Smooth muscle cell (in vitro differentiated cells): ENCODE data around the gene TTLL11. TPM values are rescaled to one million over a fixed set of nuclear protein-coding genes. Genes with fewer than 3 reads are reported as not detected.
A peak's percentile ranks its signal among the peaks of the same experiment; 100 is the strongest.

ENCODE experiments used
- DNase-seq: peaks from one replicate; lab custom pipeline; 2025; ENCODE audit not compliant: unreplicated experiment; lab: John Stamatoyannopoulos, UW
- H2AFZ ChIP-seq: fragments of 200-600 bp; sonication (generic); 2 replicates; pipeline ENCODE4 v1.6.0; 2016; ENCODE audit warnings: antibody characterized with exemption, low read depth, mild to moderate bottlenecking
- H3F3A ChIP-seq: fragments of 200-600 bp; sonication (generic); 2 replicates; pipeline ENCODE4 v1.6.0; 2017; ENCODE audit warnings: antibody characterized with exemption, low read depth
- H3K27ac ChIP-seq: fragments of 200-600 bp; sonication (generic); 2 replicates; pipeline ENCODE4 v1.5.1; 2016; ENCODE audit warnings: low read depth, mild to moderate bottlenecking
- H3K27me3 ChIP-seq: fragments of 200-600 bp; sonication (generic); 2 replicates; pipeline ENCODE4 v1.6.1; 2016; ENCODE audit warnings: low read depth, mild to moderate bottlenecking
- H3K36me3 ChIP-seq: fragments of 200-600 bp; sonication (generic); 2 replicates; pipeline ENCODE4 v1.5.1; 2016; ENCODE audit warnings: low read depth
- H3K4me1 ChIP-seq: fragments of 200-600 bp; sonication (generic); 2 replicates; pipeline ENCODE4 v1.5.1; 2016; ENCODE audit warnings: low read depth
- H3K4me2 ChIP-seq: fragments of 200-600 bp; sonication (generic); 2 replicates; pipeline ENCODE4 v1.6.0; 2016; ENCODE audit warnings: mild to moderate bottlenecking
- H3K4me3 ChIP-seq: fragments of 200-600 bp; sonication (generic); 2 replicates; pipeline ENCODE4 v1.5.1; 2016; ENCODE audit warnings: mild to moderate bottlenecking
- H3K79me2 ChIP-seq: fragments of 200-600 bp; sonication (generic); 2 replicates; pipeline ENCODE4 v1.6.0; 2016; ENCODE audit warnings: low read depth, mild to moderate bottlenecking
- H3K9ac ChIP-seq: fragments of 200-600 bp; sonication (generic); 2 replicates; pipeline ENCODE4 v1.6.0; 2016; ENCODE audit warnings: low read depth
- H3K9me3 ChIP-seq: fragments of 200-600 bp; sonication (generic); replicated peaks from 2 replicates; pipeline ENCODE4 v1.5.1; 2016; ENCODE audit warnings: low read depth
- H4K20me1 ChIP-seq: fragments of 200-600 bp; sonication (generic); 2 replicates; pipeline ENCODE4 v1.6.0; 2016; ENCODE audit warnings: low read depth
- WGBS: methylation state at CpG from one replicate; pipeline ENCODE4 v1.1.7; 2016; ENCODE audit warnings: low lambda C conversion rate; 5-methylcytosine and 5-hydroxymethylcytosine counted together
- polyA plus RNA-seq: library from polyadenylated mRNA; unstranded; fragments of >200 nt; fragmentation: Nextera tagmentation; extraction: Ambion mirVana; gene quantifications from 2 replicates; pipeline ENCODE4 v1.2.1, GENCODE V29; 2016
- total RNA-seq: library from RNA; depleted of rRNA; stranded (reverse); fragments of >200 nt; gene quantifications from 2 replicates; pipeline ENCODE4 v1.2.3, GENCODE V29; 2014
- TF ChIP-seq, protein P1 (sequence below): fragments of 200-600 bp; sonication (generic); IDR thresholded peaks from 2 replicates; pipeline ENCODE4 v1.5.1; 2017; ENCODE audit warnings: borderline replicate concordance, mild to moderate bottlenecking, antibody characterized with exemption; ENCODE audit not compliant: insufficient read depth, poor library complexity, severe bottlenecking

The TTLL11 gene
- total and polyA plus RNA-seq, 2 experiments from 2014 or later, result 2.6 to 3.7 TPM

DNA sequence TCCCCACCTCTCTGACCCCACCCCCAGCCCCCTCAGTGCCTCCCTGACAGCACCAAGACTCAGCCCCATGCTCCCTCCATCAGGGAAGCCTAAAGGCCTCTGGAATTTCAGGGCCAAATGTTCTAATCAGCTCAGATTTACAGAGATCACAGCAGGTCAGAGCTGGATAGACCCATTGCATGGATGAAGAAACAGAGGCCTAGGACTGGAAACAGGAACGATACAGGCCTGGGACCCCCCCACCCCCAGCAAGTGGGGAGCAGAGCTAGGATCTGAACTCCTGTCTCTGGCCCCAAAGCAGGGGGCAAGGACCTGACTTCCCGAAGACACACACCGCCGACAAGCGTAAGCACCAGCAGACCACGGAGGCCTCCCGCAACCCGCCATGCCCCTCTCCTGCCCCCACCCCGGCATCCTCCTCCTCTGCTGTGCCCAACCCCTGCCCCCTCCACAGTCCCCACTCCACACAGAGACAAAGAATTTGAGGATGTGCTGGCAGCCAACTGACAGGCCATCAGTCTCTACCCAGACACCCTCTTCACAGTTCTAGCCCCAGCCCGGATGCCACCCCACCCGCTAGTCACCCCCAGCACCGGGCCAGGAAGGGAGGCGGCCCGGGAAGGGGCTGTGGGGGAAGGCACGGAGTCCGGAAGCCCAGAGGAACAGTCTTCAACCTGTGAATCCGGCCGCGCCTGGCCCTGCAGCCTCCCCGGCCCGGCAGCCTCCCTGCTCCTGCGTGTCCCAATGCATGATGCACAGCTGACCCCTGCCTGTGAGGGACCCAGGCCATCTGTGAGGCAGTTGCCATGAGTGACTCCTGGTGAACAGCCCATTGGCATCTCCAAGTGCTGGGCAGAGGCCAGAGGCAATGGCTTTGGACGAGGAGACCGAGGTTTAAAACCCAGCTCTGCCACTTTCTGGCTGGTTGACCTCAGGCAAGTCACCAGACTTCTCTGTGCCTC is 35.2 kb upstream of the TTLL11 start:
- WGBS, result 89% methylated on average over 18 of the region's 24 CpGs
- Histone ChIP-seq H3K9ac (no peak overlapping the region), H4K20me1 (no peaks in the 10 kb centered on the region), H3F3A (no peaks in the 10 kb centered on the region), H3K4me3 (no peak overlapping the region), H3K9me3 (no peaks in the 10 kb centered on the region), H3K4me2 (no peak overlapping the region), H3K79me2 (no peaks in the 10 kb centered on the region), H3K27ac (no peak overlapping the region), H2AFZ (no peak overlapping the region), H3K4me1 (peaks cover 11% of the 10 kb centered on the region), H3K27me3 (peaks cover 13% of the 10 kb centered on the region), H3K36me3 (no peaks in the 10 kb centered on the region)
- no peak for DNase-seq
- TF ChIP-seq, protein P1, sequence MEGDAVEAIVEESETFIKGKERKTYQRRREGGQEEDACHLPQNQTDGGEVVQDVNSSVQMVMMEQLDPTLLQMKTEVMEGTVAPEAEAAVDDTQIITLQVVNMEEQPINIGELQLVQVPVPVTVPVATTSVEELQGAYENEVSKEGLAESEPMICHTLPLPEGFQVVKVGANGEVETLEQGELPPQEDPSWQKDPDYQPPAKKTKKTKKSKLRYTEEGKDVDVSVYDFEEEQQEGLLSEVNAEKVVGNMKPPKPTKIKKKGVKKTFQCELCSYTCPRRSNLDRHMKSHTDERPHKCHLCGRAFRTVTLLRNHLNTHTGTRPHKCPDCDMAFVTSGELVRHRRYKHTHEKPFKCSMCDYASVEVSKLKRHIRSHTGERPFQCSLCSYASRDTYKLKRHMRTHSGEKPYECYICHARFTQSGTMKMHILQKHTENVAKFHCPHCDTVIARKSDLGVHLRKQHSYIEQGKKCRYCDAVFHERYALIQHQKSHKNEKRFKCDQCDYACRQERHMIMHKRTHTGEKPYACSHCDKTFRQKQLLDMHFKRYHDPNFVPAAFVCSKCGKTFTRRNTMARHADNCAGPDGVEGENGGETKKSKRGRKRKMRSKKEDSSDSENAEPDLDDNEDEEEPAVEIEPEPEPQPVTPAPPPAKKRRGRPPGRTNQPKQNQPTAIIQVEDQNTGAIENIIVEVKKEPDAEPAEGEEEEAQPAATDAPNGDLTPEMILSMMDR, result no peak

DNA sequence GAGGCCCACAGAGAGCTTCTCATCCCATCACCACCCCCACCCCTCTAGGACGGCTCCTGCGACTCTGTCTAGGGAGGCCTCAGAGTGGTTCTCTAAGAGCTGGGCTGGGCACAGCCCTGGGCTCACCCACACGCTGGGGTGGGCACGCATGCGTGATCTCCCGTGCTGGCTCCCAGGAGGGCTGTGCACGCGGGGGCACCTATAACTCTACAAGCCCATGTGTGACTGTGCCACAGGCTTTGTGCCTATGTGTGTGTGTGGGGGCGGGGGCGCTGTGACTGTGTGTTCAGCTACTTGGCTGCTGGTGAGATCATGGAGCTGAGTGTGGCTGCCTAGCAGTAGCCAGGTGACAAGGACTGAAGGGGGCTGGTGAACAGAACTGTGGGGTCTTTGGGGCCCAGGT is 34.3 kb upstream of the TTLL11 start:
- TF ChIP-seq, protein P1, result no peak
- Histone ChIP-seq H3K79me2 (no peaks in the 10 kb centered on the region), H3K4me1 (peaks cover 11% of the 10 kb centered on the region), H2AFZ (no peak overlapping the region), H3K9ac (no peak overlapping the region), H3K27ac (no peak overlapping the region), H3K27me3 (peaks cover 13% of the 10 kb centered on the region), H4K20me1 (no peaks in the 10 kb centered on the region), H3F3A (no peaks in the 10 kb centered on the region), H3K4me3 (no peak overlapping the region), H3K4me2 (no peak overlapping the region), H3K9me3 (no peaks in the 10 kb centered on the region), H3K36me3 (no peaks in the 10 kb centered on the region)
- no peak for DNase-seq
- 84% methylated on average over 10 of the region's 10 CpGs for WGBS

DNA sequence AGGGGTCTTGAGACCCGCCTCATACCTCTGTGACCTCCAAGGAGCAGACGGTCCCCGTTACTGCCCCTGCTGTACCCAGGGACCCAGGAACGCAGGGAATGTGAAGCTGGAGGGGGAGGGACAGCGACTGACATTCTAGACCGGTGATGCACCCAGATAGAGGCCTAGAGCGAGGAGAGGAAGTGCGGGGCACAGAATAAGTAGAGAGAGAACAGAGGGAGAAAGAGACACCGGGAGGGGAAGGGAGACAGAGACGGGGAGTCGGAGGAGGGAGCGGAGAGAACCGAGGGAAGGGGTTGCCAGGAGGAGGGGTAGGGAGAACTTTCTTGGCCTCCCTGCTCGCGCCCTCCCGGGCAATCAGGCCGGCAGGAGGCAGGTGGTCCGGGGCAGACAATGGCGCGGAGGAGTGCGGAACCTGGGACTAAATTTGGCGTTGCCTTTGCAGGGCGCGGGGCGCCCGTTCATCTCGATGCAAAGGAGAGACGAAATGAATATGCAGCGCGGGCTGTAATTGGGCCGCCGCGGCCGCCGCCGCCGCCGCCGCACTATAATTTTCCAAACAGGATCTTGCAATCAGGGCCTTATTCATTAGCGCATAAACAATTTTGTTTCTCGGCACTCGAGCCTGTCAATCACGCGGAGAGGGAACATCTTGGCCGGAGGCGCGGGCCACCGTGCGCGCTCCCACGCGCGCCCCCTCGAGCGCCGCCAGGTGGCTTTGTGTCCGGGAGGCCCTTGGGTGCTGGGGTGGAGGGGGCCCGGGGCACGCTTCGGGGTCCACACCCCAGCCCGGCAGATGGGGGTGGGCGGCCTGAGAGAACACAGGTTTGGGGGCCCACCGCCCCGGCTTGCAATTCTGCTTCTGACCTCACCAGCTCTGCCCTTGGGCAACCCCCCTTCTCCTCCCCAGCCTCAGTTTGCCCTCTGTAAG is 33.5 kb upstream of the TTLL11 start:
- 15% methylated on average over 58 of the region's 64 CpGs for WGBS
- Histone ChIP-seq H3K27me3 (peaks cover 8% of the 10 kb centered on the region), H3K4me2 (peak overlapping the region; percentile 93), H3K36me3 (no peaks in the 10 kb centered on the region), H3K4me1 (peaks cover 11% of the 10 kb centered on the region), H3F3A (no peaks in the 10 kb centered on the region), H2AFZ (peak overlapping the region; percentile 61), H3K79me2 (no peaks in the 10 kb centered on the region), H3K9ac (no peak overlapping the region), H4K20me1 (no peaks in the 10 kb centered on the region), H3K9me3 (no peaks in the 10 kb centered on the region), H3K27ac (no peak overlapping the region), H3K4me3 (peak overlapping the region; percentile 49)
- DNase-seq, result no peak
- TF ChIP-seq, protein P1, result peak; percentile 6
